Stomach smooth muscle (tissue), 2 donors: ENCODE results near the gene CDHR1.

Experiments used
- H3K27ac ChIP-seq: one replicate; pipeline ENCODE4 v1.7.0; 2013; ENCODE audit warnings: mild to moderate bottlenecking, low read length, inconsistent platforms
- H3K27me3 ChIP-seq, 2 donors: one replicate each; pipeline ENCODE4 v1.7.0; 2013; ENCODE audit warnings: low read length in 2 of 2; ENCODE audit not compliant: insufficient read depth in 2 of 2, control insufficient read depth in 1 of 2
- H3K36me3 ChIP-seq, 2 donors: one replicate each; pipeline ENCODE4 v1.7.0; 2013; ENCODE audit warnings: low read length in 2 of 2; ENCODE audit not compliant: control insufficient read depth in 2 of 2, insufficient read depth in 2 of 2
- H3K4me1 ChIP-seq: one replicate; pipeline ENCODE4 v1.7.0; 2013; ENCODE audit warnings: low read length; ENCODE audit not compliant: control insufficient read depth, insufficient read depth
- H3K4me3 ChIP-seq, 2 donors: one replicate each; pipeline ENCODE4 v1.7.0; 2013; ENCODE audit warnings: low read length in 2 of 2
- H3K9ac ChIP-seq, 2 donors: one replicate each; pipeline ENCODE4 v1.7.0; 2013; ENCODE audit warnings: low read length in 2 of 2, mild to moderate bottlenecking in 1 of 2
- H3K9me3 ChIP-seq, 2 donors: one replicate each; pipeline ENCODE4 v1.7.0; 2013; ENCODE audit warnings: low read length in 2 of 2; ENCODE audit not compliant: control insufficient read depth in 2 of 2
- donor health status: healthy.
- donor health status: Pancreatic carcinoma.

The CDHR1 gene

GRCh38 chr10:84212014-84212413, 17.7 kb downstream of the CDHR1 start:
- H3K27me3 ChIP-seq, result peaks cover 0 to 11% of the 10 kb centered on the region in 2 donors
- no peaks in the 10 kb centered on the region for H3K4me1 ChIP-seq
- H3K9me3 ChIP-seq, result no peaks in the 10 kb centered on the region
- no peak overlapping the region for H3K4me3 ChIP-seq
- H3K27ac ChIP-seq, result no peak overlapping the region
- no peaks in the 10 kb centered on the region for H3K36me3 ChIP-seq
- H3K9ac ChIP-seq, result no peak overlapping the region

DNA sequence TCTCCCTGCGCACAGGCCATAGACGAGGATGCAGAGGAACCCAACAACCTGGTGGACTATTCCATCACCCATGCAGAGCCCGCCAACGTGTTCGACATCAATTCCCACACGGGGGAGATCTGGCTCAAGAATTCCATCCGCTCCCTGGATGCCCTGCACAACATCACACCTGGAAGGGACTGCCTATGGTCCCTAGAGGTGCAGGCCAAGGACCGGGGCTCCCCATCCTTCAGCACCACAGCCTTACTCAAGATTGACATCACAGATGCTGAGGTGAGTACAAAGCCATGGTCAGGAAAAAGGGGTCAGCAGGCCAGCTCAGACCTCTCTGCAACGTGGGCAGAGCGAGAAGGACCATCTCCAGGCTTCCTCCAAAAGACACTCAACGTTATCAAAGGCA, 18.7 kb downstream of the CDHR1 start:
- H3K4me1 ChIP-seq, result no peaks in the 10 kb centered on the region
- H3K4me3 ChIP-seq, result no peak overlapping the region
- no peaks in the 10 kb centered on the region for H3K36me3 ChIP-seq
- H3K9ac ChIP-seq, result no peak overlapping the region
- H3K27ac ChIP-seq, result no peak overlapping the region
- peaks cover 0 to 9% of the 10 kb centered on the region in 2 donors for H3K27me3 ChIP-seq
- no peaks in the 10 kb centered on the region for H3K9me3 ChIP-seq

DNA sequence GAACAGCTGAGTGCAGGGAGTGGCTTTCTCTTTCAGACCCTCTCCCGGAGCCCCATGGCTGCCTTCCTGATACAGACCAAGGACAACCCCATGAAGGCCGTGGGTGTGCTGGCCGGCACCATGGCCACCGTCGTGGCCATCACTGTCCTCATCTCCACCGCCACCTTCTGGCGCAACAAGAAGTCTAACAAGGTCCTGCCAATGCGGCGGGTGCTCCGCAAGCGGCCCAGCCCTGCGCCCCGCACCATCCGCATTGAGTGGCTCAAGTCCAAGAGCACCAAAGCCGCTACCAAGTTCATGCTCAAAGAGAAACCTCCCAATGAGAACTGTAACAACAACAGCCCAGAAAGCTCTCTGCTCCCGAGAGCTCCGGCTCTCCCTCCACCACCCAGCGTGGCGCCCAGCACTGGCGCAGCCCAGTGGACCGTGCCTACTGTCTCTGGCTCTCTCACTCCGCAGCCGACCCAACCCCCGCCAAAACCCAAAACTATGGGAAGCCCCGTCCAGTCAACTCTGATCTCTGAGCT, 19.8 kb downstream of the CDHR1 start:
- H3K27ac ChIP-seq, result no peak overlapping the region
- peaks cover 0 to 7% of the 10 kb centered on the region in 2 donors for H3K27me3 ChIP-seq
- no peak overlapping the region for H3K9ac ChIP-seq
- no peaks in the 10 kb centered on the region for H3K9me3 ChIP-seq
- H3K36me3 ChIP-seq, result no peaks in the 10 kb centered on the region
- no peaks in the 10 kb centered on the region for H3K4me1 ChIP-seq
- no peak overlapping the region for H3K4me3 ChIP-seq

DNA sequence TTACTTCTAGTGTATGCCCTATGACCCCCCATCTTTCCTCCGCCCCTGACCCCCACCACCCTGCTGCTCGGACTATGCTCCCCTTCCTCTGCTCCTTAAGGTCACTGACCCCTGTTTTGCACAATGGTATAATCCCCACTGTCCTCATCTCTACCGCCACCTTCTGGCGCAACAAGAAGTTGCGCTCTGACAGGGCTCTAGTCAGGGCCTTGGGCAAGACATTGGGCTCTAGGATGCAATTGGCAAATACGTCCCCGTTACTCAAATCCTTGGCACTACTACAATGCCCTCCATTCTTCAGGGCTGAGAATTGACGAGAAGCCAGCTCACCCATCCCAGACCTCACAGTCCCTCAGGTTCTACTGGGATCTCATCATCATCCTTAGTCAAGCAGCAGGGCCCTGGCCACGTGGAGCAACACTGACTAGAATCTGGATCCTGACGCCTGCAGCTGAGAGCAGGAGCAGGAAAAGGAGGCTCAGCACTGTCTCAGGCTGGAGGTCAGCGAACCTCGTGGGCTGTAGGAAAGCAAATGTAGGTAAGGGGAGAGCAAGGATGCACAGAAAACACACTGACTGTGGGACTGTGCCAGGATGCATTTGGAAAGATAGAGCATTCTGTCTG, 20.4 kb downstream of the CDHR1 start:
- H3K27ac ChIP-seq, result no peak overlapping the region
- peaks cover 0 to 7% of the 10 kb centered on the region in 2 donors for H3K27me3 ChIP-seq
- no peak overlapping the region for H3K4me3 ChIP-seq
- no peaks in the 10 kb centered on the region for H3K4me1 ChIP-seq
- no peaks in the 10 kb centered on the region for H3K9me3 ChIP-seq
- H3K36me3 ChIP-seq, result no peaks in the 10 kb centered on the region
- H3K9ac ChIP-seq, result no peak overlapping the region

- Histone ChIP-seq H3K36me3 (no peaks in the 10 kb centered on the region), H3K4me3 (no peak overlapping the region), H3K4me1 (no peaks in the 10 kb centered on the region), H3K27me3 (peaks cover 0 to 7% of the 10 kb centered on the region in 2 donors), H3K9me3 (no peaks in the 10 kb centered on the region), H3K27ac (no peak overlapping the region), H3K9ac (no peak overlapping the region)
Measured at GRCh38 chr10:84216834-84217233, 22.5 kb downstream of the CDHR1 start.

- H3K27me3 ChIP-seq, result peaks cover 0 to 9% of the 10 kb centered on the region in 2 donors
- H3K27ac ChIP-seq, result no peak overlapping the region
- H3K9ac ChIP-seq, result no peak overlapping the region
- no peaks in the 10 kb centered on the region for H3K9me3 ChIP-seq
- H3K4me3 ChIP-seq, result no peak overlapping the region
- H3K36me3 ChIP-seq, result no peaks in the 10 kb centered on the region
- no peaks in the 10 kb centered on the region for H3K4me1 ChIP-seq
Measured at GRCh38 chr10:84217746-84218145, 23.4 kb downstream of the CDHR1 start.

- H3K27ac ChIP-seq, result no peak overlapping the region
- H3K4me1 ChIP-seq, result no peaks in the 10 kb centered on the region
- no peaks in the 10 kb centered on the region for H3K36me3 ChIP-seq
- H3K27me3 ChIP-seq, result peaks cover 3 to 11% of the 10 kb centered on the region in 2 donors
- no peak overlapping the region for H3K4me3 ChIP-seq
- no peaks in the 10 kb centered on the region for H3K9me3 ChIP-seq
- no peak overlapping the region for H3K9ac ChIP-seq
Measured at GRCh38 chr10:84221916-84222315, 27.6 kb downstream of the CDHR1 start.

- Histone ChIP-seq H3K4me3 (no peak overlapping the region), H3K4me1 (no peaks in the 10 kb centered on the region), H3K9ac (no peak overlapping the region), H3K27me3 (peaks cover 3 to 8% of the 10 kb centered on the region in 2 donors), H3K36me3 (no peaks in the 10 kb centered on the region), H3K9me3 (no peaks in the 10 kb centered on the region), H3K27ac (no peak overlapping the region)
Measured at GRCh38 chr10:84224411-84225028, 30.2 kb downstream of the CDHR1 start.

DNA sequence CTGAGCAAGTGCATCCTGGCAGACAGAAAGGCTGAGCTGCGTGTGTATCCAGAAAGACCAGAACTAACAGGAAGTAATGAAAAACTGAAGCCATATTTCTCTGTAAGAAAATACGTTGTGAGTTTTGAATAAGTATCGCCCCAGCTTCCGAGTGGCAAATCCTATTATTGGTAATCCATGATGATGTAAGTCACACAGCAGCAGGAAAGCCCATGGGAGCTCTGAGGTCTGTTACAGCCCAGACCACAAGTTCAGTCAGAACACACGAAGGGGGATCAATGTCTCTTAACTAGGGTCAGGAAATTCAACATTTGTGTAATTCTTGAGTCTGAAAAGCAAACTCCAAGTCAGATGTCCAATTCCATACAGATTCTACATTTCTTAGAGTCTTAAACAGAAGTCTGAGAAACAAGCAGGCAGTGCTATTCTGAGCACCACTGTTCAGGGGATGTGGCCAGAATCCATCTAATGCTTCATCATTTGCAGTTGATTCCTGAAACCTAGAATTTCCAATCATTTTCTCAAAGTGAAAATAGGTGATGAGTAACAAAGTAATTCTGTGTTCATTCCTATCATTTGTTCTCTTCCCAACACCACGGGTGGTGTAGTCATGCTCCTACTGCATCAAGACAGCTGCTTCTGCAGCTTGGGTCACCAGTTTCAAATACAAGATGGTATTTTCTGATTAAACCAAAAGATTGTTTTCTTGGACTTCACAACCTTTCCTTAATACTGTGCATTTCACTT, 31.3 kb downstream of the CDHR1 start, which contains the start of gene LRIT2:
LRIT2 (minus strand) TSS at position 118 of the 747 bp plus-strand sequence; CDS start at position 94, 24 bp downstream.
- no peak within 1 kb of the TSS for H3K9ac ChIP-seq
- no peaks in the 10 kb centered on the region for H3K4me1 ChIP-seq
- H3K27ac ChIP-seq, result no peak within 1 kb of the TSS
- H3K27me3 ChIP-seq, result peaks cover 3 to 8% of the 10 kb centered on the region in 2 donors
- H3K9me3 ChIP-seq, result no peaks in the 10 kb centered on the region
- H3K36me3 ChIP-seq, result no peaks in the 10 kb centered on the region
- H3K4me3 ChIP-seq, result no peak within 1 kb of the TSS

DNA sequence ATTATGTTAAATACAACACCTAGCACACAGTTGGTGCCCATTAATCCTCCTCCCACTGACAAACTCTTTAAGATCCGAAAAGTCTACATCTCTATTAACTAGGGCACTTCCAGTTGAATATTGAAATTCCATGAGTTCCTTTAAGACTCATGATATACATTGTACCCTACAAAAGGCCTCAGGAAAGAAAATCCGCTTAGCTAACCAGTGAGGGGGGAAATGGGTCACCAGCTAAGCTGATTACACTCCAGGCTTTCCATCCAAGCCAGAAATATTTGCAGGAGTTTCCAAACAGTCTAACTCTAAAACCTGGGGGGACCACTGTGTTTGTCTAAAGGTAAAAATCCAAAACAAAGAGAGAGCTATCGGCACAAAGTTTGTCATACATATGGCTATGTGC, 32.3 kb downstream of the CDHR1 start:
- Histone ChIP-seq H3K9ac (no peak overlapping the region), H3K27ac (no peak overlapping the region), H3K36me3 (no peaks in the 10 kb centered on the region), H3K4me3 (no peak overlapping the region), H3K9me3 (no peaks in the 10 kb centered on the region), H3K4me1 (no peaks in the 10 kb centered on the region), H3K27me3 (peaks cover 3 to 10% of the 10 kb centered on the region in 2 donors)
